Retinal pigment epithelial cell (primary cell): ENCODE results near the gene ATP7B.
A peak's percentile ranks its signal among the peaks of the same experiment; 100 is the strongest.

ENCODE experiments used
- DNase-seq: peaks from one replicate; pipeline ENCODE4 v3.0.0-alpha.2; 2010; ENCODE audit warnings: low read depth
- H3K4me3 ChIP-seq: 2 replicates; pipeline ENCODE4 v1.5.1; 2011; ENCODE audit warnings: mild to moderate bottlenecking, low read length, control low read depth, moderate library complexity
- CTCF ChIP-seq: conservative IDR thresholded peaks from 2 replicates; pipeline ENCODE4 v1.5.1; 2011; ENCODE audit warnings: low read depth, low read length, control low read depth, inconsistent platforms

Gene ATP7B

GRCh38 chr13:52010890-52011631 is at the start of gene ATP7B:
TSS of gene ATP7B (minus strand) at chr13:52011450. CDS start at chr13:52011337, 113 bp downstream.
- peak; percentile 34 for TF ChIP-seq CTCF
- H3K4me3 ChIP-seq: peak within 1 kb of the TSS; percentile 100
- no peak for DNase-seq

GRCh38 chr13:52053460-52053859 is 42.2 kb upstream of the ATP7B start:
- no peak for TF ChIP-seq CTCF
- no peak for DNase-seq
- H3K4me3 ChIP-seq: no peak overlapping the region

- H3K4me3 ChIP-seq: no peak overlapping the region
- TF ChIP-seq CTCF: no peak
- no peak for DNase-seq
Observed at GRCh38 chr13:52051400-52051799, 40.1 kb upstream of the ATP7B start.

- TF ChIP-seq CTCF: no peak
- no peak for DNase-seq
- no peak overlapping the region for H3K4me3 ChIP-seq
Observed at GRCh38 chr13:52048516-52048915, 37.3 kb upstream of the ATP7B start.

- TF ChIP-seq CTCF: no peak
- H3K4me3 ChIP-seq: no peak overlapping the region
- no peak for DNase-seq
Observed at GRCh38 chr13:52047463-52047862, 36.2 kb upstream of the ATP7B start.

- no peak for TF ChIP-seq CTCF
- no peak overlapping the region for H3K4me3 ChIP-seq
- no peak for DNase-seq
Observed at GRCh38 chr13:52043675-52044074, 32.4 kb upstream of the ATP7B start.

GRCh38 chr13:52036037-52036436 is 24.8 kb upstream of the ATP7B start:
- no peak for DNase-seq
- TF ChIP-seq CTCF: no peak
- no peak overlapping the region for H3K4me3 ChIP-seq
